HUES64 (cell line): ENCODE measurements around the gene ACOX1.

Experiments used
- H3K27ac ChIP-seq: 2 replicates; pipeline ENCODE4 v1.7.0; 2013; ENCODE audit warnings: low read depth, low read length, inconsistent platforms
- H3K27me3 ChIP-seq: 2 replicates; pipeline ENCODE4 v1.6.1; 2013; ENCODE audit warnings: mild to moderate bottlenecking, low read length; ENCODE audit not compliant: insufficient read depth
- H3K36me3 ChIP-seq: 2 replicates; pipeline ENCODE4 v1.6.1; 2013; ENCODE audit warnings: mild to moderate bottlenecking, low read length; ENCODE audit not compliant: insufficient read depth
- H3K4me1 ChIP-seq: 2 replicates; pipeline ENCODE4 v1.6.1; 2013; ENCODE audit warnings: mild to moderate bottlenecking, low read length, moderate library complexity; ENCODE audit not compliant: insufficient read depth
- H3K4me3 ChIP-seq: 2 replicates; pipeline ENCODE4 v1.5.1; 2013; ENCODE audit warnings: mild to moderate bottlenecking, low read length, moderate library complexity
- H3K9ac ChIP-seq: 2 replicates; pipeline ENCODE4 v1.6.1; 2013; ENCODE audit warnings: mild to moderate bottlenecking, low read depth, low read length
- H3K9me3 ChIP-seq: 2 replicates; pipeline ENCODE4 v1.6.1; 2013; ENCODE audit warnings: low read depth, low read length; ENCODE audit not compliant: insufficient read depth
- WGBS: fragments of 150-250, 120-280 bp; methylation state at CpG from one replicate; pipeline ENCODE4 v1.1.7; 2013; ENCODE audit warnings: missing lambda C conversion rate; 5-methylcytosine and 5-hydroxymethylcytosine counted together

The ACOX1 gene

DNA sequence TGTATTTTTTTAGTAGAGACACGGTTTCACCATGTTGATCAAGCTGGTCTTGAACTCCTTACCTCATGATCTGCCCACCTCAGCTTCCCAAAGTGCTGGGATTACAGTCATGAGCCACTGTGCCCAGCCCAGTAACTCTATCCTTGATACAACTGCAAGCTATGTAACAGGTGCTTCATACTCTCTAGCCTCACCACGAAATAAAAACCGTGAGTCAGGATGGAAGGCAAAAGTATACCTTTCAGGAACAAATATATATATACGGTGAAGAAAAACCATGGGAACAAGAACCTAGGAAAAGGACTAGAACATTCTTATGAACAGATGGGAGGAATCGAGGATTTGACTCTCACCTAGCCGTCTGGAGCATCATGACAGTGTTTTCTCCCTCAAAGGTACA lies 28.5 kb downstream of the ACOX1 start:
- Histone ChIP-seq H3K9me3 (no peaks in the 10 kb centered on the region), H3K36me3 (peaks cover 81% of the 10 kb centered on the region), H3K9ac (no peak overlapping the region), H3K27me3 (no peaks in the 10 kb centered on the region), H3K4me3 (no peak overlapping the region), H3K4me1 (peaks cover 3% of the 10 kb centered on the region; the same call in 1 of the 2 replicates), H3K27ac (no peak overlapping the region)
- 93% methylated on average over 6 of the region's 6 CpGs for WGBS

DNA sequence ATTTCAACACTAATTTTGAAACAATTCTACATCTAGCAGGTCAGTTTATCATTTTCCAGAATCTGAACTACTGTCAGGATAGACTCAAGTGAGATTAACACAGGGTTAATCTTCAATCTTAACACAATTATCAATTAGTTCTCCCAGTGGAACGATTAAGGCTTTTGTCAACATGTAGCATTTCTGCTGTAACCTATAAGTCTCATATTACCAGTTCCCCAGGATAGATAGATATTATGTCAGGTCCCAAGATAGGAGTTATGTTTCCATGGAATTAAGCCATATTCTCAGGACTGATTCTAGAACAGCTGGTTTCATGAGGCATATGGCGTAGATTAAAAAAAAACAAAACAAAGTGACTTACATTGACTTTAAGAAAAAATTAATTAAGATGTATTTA lies 33.8 kb downstream of the ACOX1 start:
- peaks cover 6% of the 10 kb centered on the region for H3K4me1 ChIP-seq
- peaks cover 51% of the 10 kb centered on the region for H3K36me3 ChIP-seq
- no peaks in the 10 kb centered on the region for H3K27me3 ChIP-seq
- H3K9ac ChIP-seq = no peak overlapping the region
- 87% methylated on average over 1 of the region's 2 CpGs for WGBS
- H3K27ac ChIP-seq = no peak overlapping the region
- H3K4me3 ChIP-seq = no peak overlapping the region
- H3K9me3 ChIP-seq = no peaks in the 10 kb centered on the region

DNA sequence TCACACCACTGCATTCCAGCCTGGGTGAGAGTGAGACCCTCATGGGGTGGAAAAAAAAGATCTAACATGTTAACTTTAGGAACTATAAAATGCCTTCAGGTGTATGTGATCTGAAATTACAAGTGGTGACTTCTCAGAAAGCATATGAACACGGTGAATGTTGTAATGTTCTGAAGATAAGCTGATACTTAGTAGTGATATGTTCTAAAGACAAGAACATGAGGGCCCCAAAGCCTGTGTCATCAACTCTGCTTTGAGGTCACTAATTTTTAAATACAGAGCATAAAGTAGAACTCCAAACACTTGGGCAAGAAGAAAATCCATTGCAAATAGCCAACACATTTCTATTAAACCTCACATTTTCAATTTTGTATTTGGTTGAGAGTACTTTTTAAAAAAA lies 35.5 kb downstream of the ACOX1 start:
- H3K27ac ChIP-seq = no peak overlapping the region
- 94% methylated on average over 1 of the region's 1 CpG for WGBS
- no peaks in the 10 kb centered on the region for H3K27me3 ChIP-seq
- H3K4me1 ChIP-seq = peaks cover 6% of the 10 kb centered on the region
- H3K9ac ChIP-seq = no peak overlapping the region
- no peaks in the 10 kb centered on the region for H3K9me3 ChIP-seq
- H3K4me3 ChIP-seq = no peak overlapping the region
- H3K36me3 ChIP-seq = peaks cover 37% of the 10 kb centered on the region

DNA sequence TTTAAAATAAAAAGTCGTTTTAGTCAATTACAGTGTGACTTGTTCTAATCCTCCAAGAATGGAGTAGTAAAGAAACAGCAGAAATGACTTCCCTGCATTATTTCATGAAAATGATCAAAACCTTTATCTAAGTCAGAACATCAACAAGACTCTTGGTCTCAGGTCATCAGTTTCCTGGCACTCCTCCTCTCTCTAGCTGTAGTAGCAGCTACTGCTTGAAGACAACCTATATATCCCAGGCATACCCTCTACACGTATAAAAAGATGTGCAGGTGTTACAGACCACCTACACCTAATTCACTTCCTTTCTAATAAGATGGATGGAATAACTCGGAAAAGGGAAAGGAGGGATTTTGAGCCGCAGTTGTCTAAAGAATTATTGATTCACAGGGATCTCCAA lies 36.5 kb downstream of the ACOX1 start:
- H3K9ac ChIP-seq = no peak overlapping the region
- peaks cover 28% of the 10 kb centered on the region for H3K36me3 ChIP-seq
- H3K4me3 ChIP-seq = no peak overlapping the region
- H3K27me3 ChIP-seq = no peaks in the 10 kb centered on the region
- H3K9me3 ChIP-seq = no peaks in the 10 kb centered on the region
- H3K4me1 ChIP-seq = peaks cover 6% of the 10 kb centered on the region
- no peak overlapping the region for H3K27ac ChIP-seq
- WGBS = 96% methylated on average over 4 of the region's 4 CpGs

DNA sequence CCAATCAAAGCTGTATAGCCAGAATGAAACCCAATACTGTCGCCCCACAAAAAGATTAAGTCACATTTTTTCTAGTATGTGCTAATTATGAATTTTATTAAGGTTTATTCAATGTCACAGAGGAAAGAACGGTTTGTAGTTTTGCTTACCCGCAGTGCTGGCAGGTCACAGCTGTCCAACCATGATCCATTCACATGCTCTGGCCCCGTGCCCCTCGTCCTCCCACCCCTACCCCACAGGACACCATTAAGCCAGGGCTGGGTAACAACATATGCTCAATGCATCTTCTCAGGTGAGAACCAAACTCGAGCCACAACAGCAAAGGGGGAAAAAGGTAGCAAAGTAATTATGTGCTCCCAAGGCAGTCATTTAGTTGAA lies 37.5 kb downstream of the ACOX1 start:
- 81% methylated on average over 5 of the region's 6 CpGs for WGBS
- Histone ChIP-seq H3K36me3 (peaks cover 21% of the 10 kb centered on the region), H3K4me3 (peak overlapping the region; percentile 46)

DNA sequence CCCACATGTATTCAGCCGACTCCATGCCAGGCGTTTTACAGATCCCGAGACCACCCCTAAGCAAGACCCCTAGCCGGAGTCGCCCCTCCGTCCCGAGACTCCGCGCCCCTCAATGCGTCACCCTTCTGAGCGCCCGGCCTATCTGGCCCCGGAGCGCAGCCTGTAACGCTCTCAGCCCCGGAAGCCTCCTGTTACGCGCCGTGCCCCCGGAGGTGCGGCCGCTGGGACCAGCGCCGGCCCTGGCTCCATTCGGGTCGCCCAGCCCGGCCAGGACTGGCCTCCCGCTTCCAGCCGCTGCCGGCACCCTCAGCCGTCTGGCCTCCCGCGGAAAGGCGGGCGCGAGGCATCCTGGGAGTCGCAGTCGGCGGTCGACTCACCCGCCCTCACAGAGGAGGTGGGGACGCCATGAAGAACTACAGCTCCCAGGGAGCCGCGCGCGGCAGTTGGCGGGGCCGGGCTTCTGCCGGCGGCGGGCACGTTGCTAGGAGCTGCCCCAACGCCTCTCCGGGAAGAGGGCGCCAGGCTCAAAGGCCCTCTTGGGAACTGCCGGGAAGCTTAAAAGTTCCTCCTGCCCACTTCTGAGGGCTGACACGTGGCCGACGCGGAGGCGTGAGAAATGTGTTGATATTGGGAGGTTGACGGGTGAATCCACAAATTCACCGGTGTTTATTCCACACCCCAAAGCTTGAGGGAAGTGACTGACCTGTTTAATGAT lies 38.1 kb downstream of the ACOX1 start, which contains the start of gene FBF1:
TSS of gene FBF1 (minus strand) at position 316 of the 715 bp plus-strand sequence. CDS start 2,893 bp downstream, outside the sequence.
- Histone ChIP-seq H3K4me1 (peaks cover 3% of the 10 kb centered on the region), H3K9me3 (no peaks in the 10 kb centered on the region), H3K4me3 (peak within 1 kb of the TSS; percentile 84), H3K36me3 (peaks cover 15% of the 10 kb centered on the region), H3K27me3 (no peaks in the 10 kb centered on the region), H3K27ac (peak within 1 kb of the TSS; percentile 69), H3K9ac (peak within 1 kb of the TSS; percentile 91)
- 2% methylated on average over 63 of the region's 63 CpGs for WGBS

More for the DNA sequence above, 37.5 kb downstream of the ACOX1 start:
- Histone ChIP-seq H3K9me3 (no peaks in the 10 kb centered on the region), H3K27ac (no peak overlapping the region), H3K4me1 (peaks cover 6% of the 10 kb centered on the region), H3K27me3 (no peaks in the 10 kb centered on the region), H3K9ac (0 out of 2 replicates have a peak overlapping the region, but pooled peaks have one; percentile 49)

DNA sequence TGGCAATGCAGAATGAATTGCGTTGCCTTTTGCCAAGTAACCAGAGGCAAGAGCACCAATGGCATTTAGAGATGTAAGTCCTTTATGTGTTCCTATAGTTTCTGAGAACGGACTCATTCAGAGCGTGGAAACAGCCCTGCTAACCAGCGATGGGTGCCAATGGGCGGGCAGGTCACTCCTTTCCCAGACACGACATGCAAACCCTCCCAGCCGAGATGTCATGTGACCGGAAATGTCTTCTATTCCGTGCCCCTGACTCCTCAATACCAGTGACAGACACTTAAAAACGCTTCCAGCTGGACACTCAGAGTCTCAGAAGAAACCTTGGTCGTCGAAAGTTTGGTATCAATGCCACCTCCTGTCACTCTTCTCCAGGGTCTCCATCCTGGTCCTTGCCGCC lies 41.3 kb downstream of the ACOX1 start:
- 91% methylated on average over 13 of the region's 13 CpGs for WGBS
- no peaks in the 10 kb centered on the region for H3K36me3 ChIP-seq
- no peaks in the 10 kb centered on the region for H3K27me3 ChIP-seq
- no peaks in the 10 kb centered on the region for H3K9me3 ChIP-seq
- H3K4me3 ChIP-seq = no peak overlapping the region
- H3K4me1 ChIP-seq = peaks cover 3% of the 10 kb centered on the region
- H3K27ac ChIP-seq = no peak overlapping the region
- no peak overlapping the region for H3K9ac ChIP-seq

DNA sequence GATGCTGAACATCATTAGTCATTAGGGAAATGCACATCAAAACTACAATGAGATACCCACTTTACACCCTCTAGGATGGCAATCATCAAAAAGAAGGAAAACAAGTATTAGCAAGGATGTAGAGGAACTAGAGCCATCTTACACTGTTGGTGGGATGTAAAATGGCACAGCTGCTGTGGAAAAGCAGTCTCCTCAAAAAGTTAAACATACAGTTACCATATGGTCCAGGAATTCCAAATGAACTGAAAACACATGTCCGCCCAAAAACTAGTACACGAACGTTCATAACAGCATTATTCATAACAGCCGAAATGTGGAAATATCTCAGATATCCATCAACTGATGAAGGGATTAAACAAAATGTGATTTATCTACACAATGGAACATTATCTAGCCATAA lies 45.2 kb downstream of the ACOX1 start:
- no peaks in the 10 kb centered on the region for H3K4me1 ChIP-seq
- no peaks in the 10 kb centered on the region; the same call in 1 of the 2 replicates for H3K36me3 ChIP-seq
- over 99% methylated on average over 4 of the region's 4 CpGs for WGBS
- H3K27ac ChIP-seq = no peak overlapping the region
- no peaks in the 10 kb centered on the region for H3K27me3 ChIP-seq
- H3K4me3 ChIP-seq = no peak overlapping the region
- H3K9ac ChIP-seq = no peak overlapping the region
- H3K9me3 ChIP-seq = no peaks in the 10 kb centered on the region

DNA sequence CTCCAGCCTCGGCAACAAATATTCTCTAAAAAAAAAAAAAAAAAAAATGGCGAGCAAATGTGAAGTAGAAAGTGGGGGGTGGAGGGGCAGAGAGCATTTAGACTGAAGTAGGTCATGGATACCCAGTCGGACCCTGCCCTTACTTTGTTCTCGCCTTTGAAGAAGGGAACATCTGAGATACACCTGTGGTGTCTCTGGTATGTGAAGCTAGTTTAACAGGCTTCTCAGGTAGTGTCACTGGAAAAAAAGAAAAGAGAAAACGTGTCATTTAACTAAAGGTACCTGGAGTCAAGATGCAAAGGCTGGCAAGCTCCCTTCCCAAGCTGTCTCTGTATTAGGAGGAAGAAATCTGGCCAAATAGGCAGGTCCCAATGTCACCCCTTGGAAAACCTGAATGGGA lies 46.1 kb downstream of the ACOX1 start:
- Histone ChIP-seq H3K4me3 (no peak overlapping the region), H3K9ac (no peak overlapping the region), H3K9me3 (no peaks in the 10 kb centered on the region), H3K36me3 (no peaks in the 10 kb centered on the region; the same call in 1 of the 2 replicates), H3K27me3 (no peaks in the 10 kb centered on the region), H3K4me1 (no peaks in the 10 kb centered on the region), H3K27ac (no peak overlapping the region)
- 86% methylated on average over 5 of the region's 5 CpGs for WGBS

DNA sequence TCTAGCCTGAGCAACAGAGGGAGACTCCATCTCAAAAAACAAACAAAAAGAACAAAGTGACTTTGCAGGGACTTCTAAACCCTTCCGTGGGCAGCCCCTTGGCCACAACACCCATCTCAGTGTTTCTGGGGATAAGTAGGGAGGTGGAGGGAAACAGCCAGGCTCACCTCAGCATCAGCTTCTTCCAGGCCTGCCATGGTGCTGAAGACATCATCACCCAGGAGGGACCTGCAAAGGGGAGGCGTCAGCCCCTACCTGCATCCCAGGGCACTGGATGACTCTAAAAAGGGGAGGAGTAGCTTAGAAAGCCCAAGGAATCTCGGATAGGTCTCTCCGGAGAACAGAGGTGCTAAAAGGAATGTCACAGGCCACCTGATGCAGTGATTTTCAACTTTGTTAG lies 47.9 kb downstream of the ACOX1 start:
- WGBS = 94% methylated on average over 4 of the region's 4 CpGs
- Histone ChIP-seq H3K4me1 (no peaks in the 10 kb centered on the region), H3K9me3 (no peaks in the 10 kb centered on the region), H3K27ac (no peak overlapping the region), H3K9ac (no peak overlapping the region), H3K4me3 (no peak overlapping the region), H3K27me3 (no peaks in the 10 kb centered on the region), H3K36me3 (no peaks in the 10 kb centered on the region; the same call in 1 of the 2 replicates)

DNA sequence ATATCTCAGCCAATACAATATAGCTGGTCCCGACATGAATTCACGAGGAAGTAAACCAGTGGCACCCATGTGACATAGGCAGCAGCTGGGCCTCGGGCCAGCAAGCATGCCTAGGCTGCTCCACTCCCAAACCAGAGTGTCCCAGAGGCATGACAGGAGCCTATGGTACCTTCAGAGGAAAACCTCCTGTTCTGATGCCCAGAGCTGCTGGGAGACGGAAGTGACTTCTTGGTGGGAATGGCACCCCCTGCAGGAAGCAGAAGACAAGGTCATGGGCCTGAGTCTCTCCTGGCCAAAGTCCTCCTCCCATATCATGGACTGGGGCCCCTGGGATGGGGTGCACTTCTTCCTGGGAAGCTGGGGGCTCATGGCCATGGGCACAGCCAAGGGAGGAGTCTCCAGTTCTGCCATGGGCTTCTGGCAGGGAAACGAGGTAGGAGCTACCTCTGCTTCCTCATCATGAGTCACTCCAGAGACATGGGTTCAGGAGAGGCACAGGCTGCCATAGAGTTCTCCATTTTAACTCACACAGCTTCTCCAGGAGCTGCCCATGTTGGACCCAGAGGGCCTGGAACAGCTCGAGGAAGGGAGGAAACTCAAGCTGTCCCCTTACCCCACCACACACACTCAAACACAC lies 51.6 kb downstream of the ACOX1 start:
- H3K4me1 ChIP-seq = no peaks in the 10 kb centered on the region
- peaks cover 11% of the 10 kb centered on the region; the same call in 1 of the 2 replicates for H3K36me3 ChIP-seq
- H3K27me3 ChIP-seq = no peaks in the 10 kb centered on the region
- H3K4me3 ChIP-seq = no peak overlapping the region
- no peak overlapping the region for H3K9ac ChIP-seq
- WGBS = 85% methylated on average over 6 of the region's 6 CpGs
- no peak overlapping the region for H3K27ac ChIP-seq
- H3K9me3 ChIP-seq = no peaks in the 10 kb centered on the region
